Measurements from ENCODE around the gene STRBP.

The STRBP gene

DNA sequence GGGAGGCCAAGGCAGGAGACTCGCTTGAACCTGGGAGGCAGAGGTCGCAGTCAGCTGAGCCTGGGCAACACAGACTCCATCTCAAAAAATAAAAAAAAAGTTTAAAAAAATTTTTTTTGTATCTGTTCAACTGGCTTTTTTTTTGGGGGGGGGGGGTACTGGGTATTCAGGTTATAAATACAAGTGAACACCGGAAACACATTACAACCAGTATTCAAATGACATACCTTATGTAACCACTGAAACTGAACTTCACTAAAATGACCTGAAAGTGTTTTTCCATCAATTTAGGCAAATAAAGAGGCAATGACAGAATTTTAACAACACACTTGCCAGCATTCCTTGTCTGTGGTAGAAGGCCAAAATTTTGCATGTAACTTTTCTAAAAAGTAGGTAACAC is 33.5 kb downstream of the STRBP start:
- H3K4me3 ChIP-seq (ENCODE audit: low read depth, low read length): no peak overlapping the region
- POLR2A ChIA-PET: no interaction called here
- TF ChIP-seq, protein P1, sequence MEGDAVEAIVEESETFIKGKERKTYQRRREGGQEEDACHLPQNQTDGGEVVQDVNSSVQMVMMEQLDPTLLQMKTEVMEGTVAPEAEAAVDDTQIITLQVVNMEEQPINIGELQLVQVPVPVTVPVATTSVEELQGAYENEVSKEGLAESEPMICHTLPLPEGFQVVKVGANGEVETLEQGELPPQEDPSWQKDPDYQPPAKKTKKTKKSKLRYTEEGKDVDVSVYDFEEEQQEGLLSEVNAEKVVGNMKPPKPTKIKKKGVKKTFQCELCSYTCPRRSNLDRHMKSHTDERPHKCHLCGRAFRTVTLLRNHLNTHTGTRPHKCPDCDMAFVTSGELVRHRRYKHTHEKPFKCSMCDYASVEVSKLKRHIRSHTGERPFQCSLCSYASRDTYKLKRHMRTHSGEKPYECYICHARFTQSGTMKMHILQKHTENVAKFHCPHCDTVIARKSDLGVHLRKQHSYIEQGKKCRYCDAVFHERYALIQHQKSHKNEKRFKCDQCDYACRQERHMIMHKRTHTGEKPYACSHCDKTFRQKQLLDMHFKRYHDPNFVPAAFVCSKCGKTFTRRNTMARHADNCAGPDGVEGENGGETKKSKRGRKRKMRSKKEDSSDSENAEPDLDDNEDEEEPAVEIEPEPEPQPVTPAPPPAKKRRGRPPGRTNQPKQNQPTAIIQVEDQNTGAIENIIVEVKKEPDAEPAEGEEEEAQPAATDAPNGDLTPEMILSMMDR (IDR thresholded peaks at IDR 0.05; ENCODE audit: insufficient read depth, low read length, missing control alignments): no peak
- CTCF ChIA-PET: interaction anchor here (0.7 to 1.2 kb wide), 2 partner anchors 9 to 132 kb away, joined by 3 to 4 read pairs; no protein-coding TSS in a partner anchor
- DNase-seq (ENCODE audit: low read depth, low spot score): no peak

DNA sequence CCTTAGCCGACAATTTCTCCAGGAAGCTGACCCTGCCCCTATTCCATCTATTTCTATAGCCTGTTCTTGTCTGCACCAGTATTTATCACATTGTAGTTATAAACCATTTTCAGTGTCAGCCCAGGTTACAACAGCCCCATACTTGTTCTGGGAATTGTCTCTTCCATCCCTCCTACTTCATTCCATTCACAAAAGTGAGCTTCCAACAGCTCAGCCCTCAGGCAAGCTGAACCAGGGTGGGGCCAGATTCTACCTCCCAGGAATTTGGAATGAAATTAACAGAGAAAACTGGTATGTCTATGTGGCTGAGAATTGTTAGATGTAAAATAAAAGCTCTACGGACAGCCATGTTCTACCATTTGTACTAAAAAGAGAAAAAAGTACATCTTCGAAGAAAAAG is 36.1 kb downstream of the STRBP start:
- no peak for DNase-seq (ENCODE audit: low read depth, low spot score)
- H3K4me3 ChIP-seq (ENCODE audit: low read depth, low read length): no peak overlapping the region
- POLR2A ChIA-PET: no interaction called here
- TF ChIP-seq, protein P1 (IDR thresholded peaks at IDR 0.05; ENCODE audit: insufficient read depth, low read length, missing control alignments): no peak
- CTCF ChIA-PET: interaction anchor here (0.8 to 1.7 kb wide), 4 partner anchors 9 to 150 kb away, joined by 3 to 6 read pairs (median 4); no protein-coding TSS in a partner anchor

DNA sequence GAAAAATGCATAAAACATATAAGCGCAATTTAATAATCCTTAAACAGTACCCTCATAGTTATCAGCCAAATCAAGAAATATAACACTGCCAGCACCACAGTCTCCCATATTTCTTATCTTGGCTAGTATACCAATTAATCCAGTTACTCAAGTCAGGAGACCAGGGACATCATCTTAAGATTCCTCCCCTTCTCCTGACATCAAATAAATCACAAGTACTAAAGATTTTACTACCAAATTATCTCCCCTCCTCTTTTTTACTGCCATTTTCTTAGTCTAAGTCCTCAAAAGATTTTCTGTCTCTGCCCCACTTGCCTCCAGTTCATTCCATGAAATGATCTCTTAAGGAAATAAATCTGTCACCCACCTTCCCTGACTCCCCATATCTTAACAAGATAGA is 37.0 kb downstream of the STRBP start:
- POLR2A ChIA-PET: no interaction called here
- CTCF ChIA-PET: no interaction called here
- TF ChIP-seq, protein P1 (IDR thresholded peaks at IDR 0.05; ENCODE audit: insufficient read depth, low read length, missing control alignments): no peak
- no peak overlapping the region for H3K4me3 ChIP-seq (ENCODE audit: low read depth, low read length)
- DNase-seq (ENCODE audit: low read depth, low spot score): no peak

- CTCF ChIA-PET: interaction anchor here (1.4 to 2.3 kb wide), 2 partner anchors 9 to 126 kb away, joined by 3 to 6 read pairs; no protein-coding TSS in a partner anchor
- no peak for DNase-seq (ENCODE audit: low read depth, low spot score)
- no peak overlapping the region for H3K4me3 ChIP-seq (ENCODE audit: low read depth, low read length)
- TF ChIP-seq, protein P1 (IDR thresholded peaks at IDR 0.05; ENCODE audit: insufficient read depth, low read length, missing control alignments): no peak
- POLR2A ChIA-PET: no interaction called here
Observed at GRCh38 chr9:123228967-123229366, 39.4 kb downstream of the STRBP start.

GRCh38 chr9:123225995-123226394 is 42.4 kb downstream of the STRBP start:
- H3K4me3 ChIP-seq (ENCODE audit: low read depth, low read length): no peak overlapping the region
- TF ChIP-seq, protein P1 (IDR thresholded peaks at IDR 0.05; ENCODE audit: insufficient read depth, low read length, missing control alignments): no peak
- POLR2A ChIA-PET: no interaction called here
- CTCF ChIA-PET: interaction anchor here (0.9 to 5.1 kb wide), 10 partner anchors 8 to 323 kb away, joined by 3 to 36 read pairs (median 4); no protein-coding TSS in a partner anchor
- DNase-seq (ENCODE audit: low read depth, low spot score): no peak

GRCh38 chr9:123225374-123225813 is 43.0 kb downstream of the STRBP start:
- TF ChIP-seq, protein P1 (IDR thresholded peaks at IDR 0.05; ENCODE audit: insufficient read depth, low read length, missing control alignments): peak; percentile 57
- POLR2A ChIA-PET: no interaction called here
- peak; percentile 36 for DNase-seq (ENCODE audit: low read depth, low spot score)
- CTCF ChIA-PET: interaction anchor here (0.9 to 5.1 kb wide), 11 partner anchors 8 to 322 kb away, joined by 3 to 36 read pairs (median 4); no protein-coding TSS in a partner anchor
- no peak overlapping the region for H3K4me3 ChIP-seq (ENCODE audit: low read depth, low read length)

All from AG04449 (cell line).